DOHH2 (cell line): Measurements from ENCODE around the gene PRKCQ.

Experiments
- H3F3A ChIP-seq: fragments of 200-600 bp; sonication (generic), shearing (Covaris generic); 2 replicates; pipeline ENCODE4 v1.6.0; 2016; ENCODE audit warnings: antibody characterized with exemption, mild to moderate bottlenecking; ENCODE audit not compliant: control insufficient read depth, insufficient read depth
- H3K27ac ChIP-seq: fragments of 200-600 bp; sonication (generic); 2 replicates; pipeline ENCODE4 v1.5.1; 2014; ENCODE audit warnings: low read depth, mild to moderate bottlenecking, low read length, moderate library complexity
- H3K27me3 ChIP-seq: fragments of 200-600 bp; sonication (generic); 2 replicates; pipeline ENCODE4 v1.6.1; 2014; ENCODE audit warnings: mild to moderate bottlenecking, low read length, mixed read lengths; ENCODE audit not compliant: control insufficient read depth
- H3K36me3 ChIP-seq: fragments of 200-600 bp; sonication (generic); 2 replicates; pipeline ENCODE4 v1.6.1; 2014; ENCODE audit warnings: mild to moderate bottlenecking, low read length, moderate library complexity, mixed read lengths; ENCODE audit not compliant: control insufficient read depth
- H3K4me1 ChIP-seq: fragments of 200-600 bp; sonication (generic); 2 replicates; pipeline ENCODE4 v1.6.1; 2014; ENCODE audit warnings: mild to moderate bottlenecking, low read length, mixed read lengths; ENCODE audit not compliant: control insufficient read depth
- H3K4me2 ChIP-seq: fragments of 200-600 bp; sonication (generic); 2 replicates; pipeline ENCODE4 v1.6.0; 2014; ENCODE audit warnings: mild to moderate bottlenecking, low read length, moderate library complexity
- H3K4me3 ChIP-seq: fragments of 200-600 bp; sonication (generic); 2 replicates; pipeline ENCODE4 v1.5.1; 2014; ENCODE audit warnings: mild to moderate bottlenecking, low read length, mixed read lengths
- H3K79me2 ChIP-seq: fragments of 200-600 bp; sonication (generic); 2 replicates; pipeline ENCODE4 v1.6.1; 2014; ENCODE audit warnings: mild to moderate bottlenecking, low read length, mixed read lengths; ENCODE audit not compliant: control insufficient read depth
- H3K9me2 ChIP-seq: fragments of 200-600 bp; sonication (generic); replicated peaks from 2 replicates; pipeline ENCODE4 v1.6.1; 2014; ENCODE audit warnings: mild to moderate bottlenecking, low read length, mixed read lengths; ENCODE audit not compliant: control insufficient read depth
- H3K9me3 ChIP-seq: fragments of 200-600 bp; sonication (generic); 2 replicates; pipeline ENCODE4 v1.6.1; 2014; ENCODE audit warnings: antibody characterized with exemption, low read length, mixed read lengths; ENCODE audit not compliant: control insufficient read depth, insufficient read depth
- H4K20me1 ChIP-seq: fragments of 200-600 bp; sonication (generic); 2 replicates; pipeline ENCODE4 v1.6.0; 2014; ENCODE audit warnings: low read depth, mild to moderate bottlenecking, antibody characterized with exemption, low read length, moderate library complexity; ENCODE audit not compliant: control insufficient read depth, insufficient read depth
- CTCF ChIP-seq: fragments of 200-600 bp; sonication (generic); IDR thresholded peaks from one replicate; pipeline ENCODE4 v1.5.1; 2014; ENCODE audit warnings: antibody characterized with exemption, mild to moderate bottlenecking, low read depth, low read length; ENCODE audit not compliant: poor library complexity, severe bottlenecking
- EZH2phosphoT487 ChIP-seq: fragments of 200-600 bp; sonication (generic); IDR thresholded peaks from 2 replicates; pipeline ENCODE4 v1.6.1; 2017; ENCODE audit warnings: borderline replicate concordance, mild to moderate bottlenecking, antibody characterized with exemption, low read length, moderate library complexity, mixed read lengths

Gene PRKCQ

DNA sequence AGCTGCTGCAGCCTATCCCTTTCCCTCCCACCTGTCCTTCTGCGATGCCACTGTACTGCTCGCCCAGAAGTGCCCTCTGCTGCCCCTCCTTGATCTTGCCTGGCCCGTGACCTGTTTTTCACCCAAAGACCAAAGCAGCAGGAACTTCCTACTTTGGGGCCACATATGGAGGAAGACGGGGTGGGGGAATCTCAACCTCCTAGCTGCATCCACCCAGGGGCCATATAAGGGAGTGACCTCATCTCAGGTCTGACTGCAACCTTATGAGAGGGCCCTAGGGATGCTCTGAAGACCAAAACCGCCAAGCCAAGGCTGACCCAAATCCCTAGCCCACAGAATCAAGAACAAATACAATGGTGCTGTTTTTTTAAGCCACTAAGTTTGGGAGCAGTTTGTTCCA lies 15.7 kb downstream of the PRKCQ start:
- no peaks in the 10 kb centered on the region for H3K4me1 ChIP-seq
- H3K4me2 ChIP-seq: no peak overlapping the region
- TF ChIP-seq EZH2phosphoT487: no peak
- no peak for TF ChIP-seq CTCF
- H3K4me3 ChIP-seq: no peak overlapping the region
- H3K9me2 ChIP-seq: no peaks in the 10 kb centered on the region
- no peaks in the 10 kb centered on the region for H3K36me3 ChIP-seq
- H4K20me1 ChIP-seq: no peaks in the 10 kb centered on the region
- peaks cover 34% of the 10 kb centered on the region for H3K27me3 ChIP-seq
- no peak overlapping the region for H3K27ac ChIP-seq
- no peaks in the 10 kb centered on the region for H3K79me2 ChIP-seq
- H3K9me3 ChIP-seq: no peaks in the 10 kb centered on the region
- H3F3A ChIP-seq: no peaks in the 10 kb centered on the region

DNA sequence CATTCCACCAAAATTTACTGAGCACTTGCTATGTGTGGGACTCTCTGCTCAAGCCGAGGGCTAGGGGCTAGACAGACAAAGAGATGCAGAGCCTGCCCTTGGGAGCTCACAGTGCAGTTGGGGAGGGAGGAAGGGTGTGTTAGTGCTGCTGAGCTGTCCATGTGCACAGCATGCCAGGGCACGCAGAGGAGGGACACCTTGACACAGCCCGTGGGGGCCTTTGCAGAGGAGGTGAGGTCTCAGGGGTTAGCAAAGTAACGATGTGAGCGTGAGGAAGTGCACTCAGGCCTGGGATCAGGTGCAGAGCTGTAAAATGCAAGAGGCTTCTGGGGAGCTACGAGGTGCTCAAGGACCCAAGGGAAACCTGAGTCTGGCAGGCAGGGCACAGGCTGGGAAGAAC lies 16.3 kb downstream of the PRKCQ start:
- Histone ChIP-seq H3K4me2 (no peak overlapping the region), H3F3A (no peaks in the 10 kb centered on the region), H3K36me3 (no peaks in the 10 kb centered on the region), H3K4me1 (no peaks in the 10 kb centered on the region), H3K9me3 (no peaks in the 10 kb centered on the region), H3K4me3 (no peak overlapping the region), H3K27ac (no peak overlapping the region), H3K9me2 (no peaks in the 10 kb centered on the region), H3K27me3 (peaks cover 33% of the 10 kb centered on the region), H4K20me1 (no peaks in the 10 kb centered on the region), H3K79me2 (no peaks in the 10 kb centered on the region)
- TF ChIP-seq EZH2phosphoT487: no peak
- no peak for TF ChIP-seq CTCF

- Histone ChIP-seq H3K27me3 (peaks cover 33% of the 10 kb centered on the region), H3K9me3 (no peaks in the 10 kb centered on the region), H3K4me3 (no peak overlapping the region), H4K20me1 (no peaks in the 10 kb centered on the region), H3K79me2 (no peaks in the 10 kb centered on the region), H3K4me2 (no peak overlapping the region), H3K9me2 (no peaks in the 10 kb centered on the region), H3K27ac (no peak overlapping the region), H3F3A (no peaks in the 10 kb centered on the region), H3K36me3 (no peaks in the 10 kb centered on the region), H3K4me1 (no peaks in the 10 kb centered on the region)
- TF ChIP-seq EZH2phosphoT487 (no peak), CTCF (no peak)
Measured at GRCh38 chr10:6563075-6563474, 17.0 kb downstream of the PRKCQ start.

DNA sequence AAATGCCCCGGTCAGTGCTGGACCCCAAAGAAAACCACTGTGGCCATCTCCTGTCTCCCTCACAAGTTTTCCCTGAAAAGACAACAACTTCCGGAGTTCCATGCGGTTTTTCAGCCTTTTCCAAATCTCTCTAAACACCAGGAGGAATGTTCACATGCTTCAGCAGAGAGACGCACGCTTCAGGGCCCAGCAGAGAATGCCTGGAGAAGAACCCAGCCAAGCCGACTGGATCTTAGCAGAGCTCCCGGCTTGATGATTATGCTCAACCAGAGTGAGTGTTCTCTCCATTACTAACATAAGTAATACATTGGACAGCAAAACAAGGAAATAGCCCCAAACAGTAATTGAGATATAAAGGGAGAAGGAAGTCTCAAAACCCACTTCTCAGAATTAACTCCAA lies 17.9 kb downstream of the PRKCQ start:
- Histone ChIP-seq H3K9me2 (no peaks in the 10 kb centered on the region), H3K9me3 (no peaks in the 10 kb centered on the region), H3K4me1 (no peaks in the 10 kb centered on the region), H3F3A (no peaks in the 10 kb centered on the region), H3K27me3 (peaks cover 28% of the 10 kb centered on the region), H3K4me2 (no peak overlapping the region), H3K4me3 (no peak overlapping the region), H3K79me2 (no peaks in the 10 kb centered on the region), H3K36me3 (no peaks in the 10 kb centered on the region), H4K20me1 (no peaks in the 10 kb centered on the region), H3K27ac (no peak overlapping the region)
- TF ChIP-seq CTCF: no peak
- no peak for TF ChIP-seq EZH2phosphoT487
